ENCODE measurements around the gene EXOC3. TPM values are rescaled to one million over a fixed set of nuclear protein-coding genes. Genes with fewer than 3 reads are reported as not detected.

Gene EXOC3
- total RNA-seq, 2 experiments from 2014 or later: 31.0 to 58.2 TPM

DNA sequence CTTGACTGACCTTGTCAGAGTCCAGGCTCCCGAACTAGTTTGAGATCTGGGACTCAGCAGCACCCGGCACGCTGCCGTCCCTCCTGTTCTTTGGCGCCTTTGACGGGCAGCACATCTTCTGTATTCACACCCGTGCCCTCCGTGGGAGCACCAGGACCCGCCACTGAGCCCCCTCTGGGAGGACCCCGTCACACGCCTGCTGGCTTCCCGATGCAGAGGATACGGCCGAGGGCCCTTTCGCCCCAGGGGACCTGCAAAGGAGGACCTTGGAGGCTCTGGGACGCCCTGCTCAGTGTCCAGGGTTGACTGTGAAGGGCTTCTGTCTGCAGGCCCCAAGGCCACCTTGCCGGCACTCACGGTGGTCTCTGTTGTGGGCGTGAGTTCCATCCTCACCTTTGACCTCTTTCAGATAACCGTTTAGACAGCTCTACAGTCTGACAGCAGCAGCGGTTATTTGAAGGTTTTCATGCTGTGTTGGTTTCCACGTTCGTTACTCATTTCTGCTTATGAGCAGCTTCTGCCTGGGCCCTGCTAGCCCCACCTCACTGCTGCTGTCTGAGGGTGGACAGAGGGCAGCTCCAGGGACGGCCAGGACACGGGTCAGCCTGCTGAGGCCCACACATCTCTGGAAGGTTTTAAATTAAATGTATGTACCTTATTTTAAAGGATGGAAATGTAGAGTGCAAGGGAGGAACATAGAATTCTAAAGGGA lies 12.6 kb upstream of the EXOC3 start:
- ChIA-PET CTCF (ENCODE audit: unreplicated experiment) (no interaction called here), POLR2A (no interaction called here)
- Histone ChIP-seq H4K20me1 (ENCODE audit: insufficient read depth, low read length) (no peaks in the 10 kb centered on the region), H3K4me3 (ENCODE audit: low read depth, low read length, poor library complexity, severe bottlenecking) (no peak overlapping the region), H2AFZ (ENCODE audit: low read length) (no peak overlapping the region), H3K27ac (ENCODE audit: low read depth, low read length, poor library complexity, severe bottlenecking) (no peak overlapping the region), H3K9me3 (ENCODE audit: low read length) (no peaks in the 10 kb centered on the region), H3K79me2 (ENCODE audit: insufficient read depth, low read depth, low read length) (no peaks in the 10 kb centered on the region), H3K4me2 (ENCODE audit: low read length) (no peak overlapping the region), H3K36me3 (ENCODE audit: insufficient read depth, low read length) (no peaks in the 10 kb centered on the region), H3K9me2 (ENCODE audit: insufficient read depth, low read length) (no peaks in the 10 kb centered on the region), H3K4me1 (ENCODE audit: insufficient read depth, low read length, poor library complexity, severe bottlenecking) (no peaks in the 10 kb centered on the region)
- TF ChIP-seq EZH2phosphoT487 (IDR thresholded peaks at IDR 0.05; ENCODE audit: borderline replicate concordance, low read depth, low read length) (no peak), CTCF (conservative IDR thresholded peaks at IDR 0.05; ENCODE audit: low read length) (no peak)
- intact Hi-C loops (cut with micrococcal nuclease; ENCODE audit: unreplicated experiment): no loop called here
- DNase-seq (ENCODE audit: low spot score): no peak
- no TSS peak for BruUV-seq (replicated peaks)

GRCh38 chr5:431001-431710 lies 11.8 kb upstream of the EXOC3 start:
- Histone ChIP-seq H3K4me2 (ENCODE audit: low read length) (no peak overlapping the region), H3K9me3 (ENCODE audit: low read length) (no peaks in the 10 kb centered on the region), H4K20me1 (ENCODE audit: insufficient read depth, low read length) (no peaks in the 10 kb centered on the region), H3K9me2 (ENCODE audit: insufficient read depth, low read length) (no peaks in the 10 kb centered on the region), H2AFZ (ENCODE audit: low read length) (no peak overlapping the region), H3K79me2 (ENCODE audit: insufficient read depth, low read depth, low read length) (no peaks in the 10 kb centered on the region), H3K4me1 (ENCODE audit: insufficient read depth, low read length, poor library complexity, severe bottlenecking) (no peaks in the 10 kb centered on the region), H3K4me3 (ENCODE audit: low read depth, low read length, poor library complexity, severe bottlenecking) (no peak overlapping the region), H3K27ac (ENCODE audit: low read depth, low read length, poor library complexity, severe bottlenecking) (no peak overlapping the region), H3K36me3 (ENCODE audit: insufficient read depth, low read length) (no peaks in the 10 kb centered on the region)
- no TSS peak for BruUV-seq (replicated peaks)
- peak; percentile 50 for DNase-seq (ENCODE audit: low spot score)
- ChIA-PET POLR2A (no interaction called here), CTCF (ENCODE audit: unreplicated experiment) (no interaction called here)
- intact Hi-C loops (cut with micrococcal nuclease; ENCODE audit: unreplicated experiment): loop anchor here (1.0 kb wide), 1 partner anchor 114 kb away; no protein-coding TSS in a partner anchor
- no peak for TF ChIP-seq EZH2phosphoT487 (IDR thresholded peaks at IDR 0.05; ENCODE audit: borderline replicate concordance, low read depth, low read length)
- peak; percentile 77 for TF ChIP-seq CTCF (conservative IDR thresholded peaks at IDR 0.05; ENCODE audit: low read length)

- Histone ChIP-seq H3K9me2 (ENCODE audit: insufficient read depth, low read length) (no peaks in the 10 kb centered on the region), H3K4me1 (ENCODE audit: insufficient read depth, low read length, poor library complexity, severe bottlenecking) (no peaks in the 10 kb centered on the region), H3K79me2 (ENCODE audit: insufficient read depth, low read depth, low read length) (no peaks in the 10 kb centered on the region), H2AFZ (ENCODE audit: low read length) (no peak overlapping the region), H3K36me3 (ENCODE audit: insufficient read depth, low read length) (no peaks in the 10 kb centered on the region), H4K20me1 (ENCODE audit: insufficient read depth, low read length) (no peaks in the 10 kb centered on the region), H3K4me3 (ENCODE audit: low read depth, low read length, poor library complexity, severe bottlenecking) (no peak overlapping the region), H3K9me3 (ENCODE audit: low read length) (no peaks in the 10 kb centered on the region), H3K27ac (ENCODE audit: low read depth, low read length, poor library complexity, severe bottlenecking) (no peak overlapping the region), H3K4me2 (ENCODE audit: low read length) (no peak overlapping the region)
- intact Hi-C loops (cut with micrococcal nuclease; ENCODE audit: unreplicated experiment): loop anchor here (1.0 kb wide), 1 partner anchor 114 kb away; no protein-coding TSS in a partner anchor
- CTCF ChIA-PET (ENCODE audit: unreplicated experiment): no interaction called here
- BruUV-seq (replicated peaks): no TSS peak
- POLR2A ChIA-PET: no interaction called here
- no peak for DNase-seq (ENCODE audit: low spot score)
- no peak for TF ChIP-seq EZH2phosphoT487 (IDR thresholded peaks at IDR 0.05; ENCODE audit: borderline replicate concordance, low read depth, low read length)
- no peak for TF ChIP-seq CTCF (conservative IDR thresholded peaks at IDR 0.05; ENCODE audit: low read length)
These were observed 11.3 kb upstream of the EXOC3 start for GRCh38 chr5:431711-432050.

Measured in OCI-LY7 (cell line).